RWPE1 (cell line): Measurements from ENCODE around the gene TRPM3.

Source experiments
- CTCF ChIA-PET: fragments of 350-600 bp; sonication (Branson Sonifier 250); formaldehyde crosslinking; extraction: SDS; loops from one replicate; lab custom pipeline; 2021; lab: Yijun Ruan, JAX
- POLR2A ChIA-PET: fragments of 400-600 bp; formaldehyde crosslinking; extraction: SDS; loops from one replicate; lab custom pipeline; 2020; ENCODE audit warnings: antibody characterized with exemption; ENCODE audit not compliant: low non-redundant PET; lab: Yijun Ruan, JAX
- DNase-seq: peaks from one replicate; pipeline ENCODE4 v3.0.0; 2012; ENCODE audit warnings: low spot score
- H3K27ac ChIP-seq: fragments of 450-650 bp; 2 replicates; pipeline ENCODE4 v1.5.1; 2017
- TF ChIP-seq, protein P1 (sequence below): fragments of 450-650 bp; conservative IDR thresholded peaks from 2 replicates; pipeline ENCODE4 v1.5.1; 2017; ENCODE audit warnings: low read depth, mild to moderate bottlenecking

Gene TRPM3

DNA sequence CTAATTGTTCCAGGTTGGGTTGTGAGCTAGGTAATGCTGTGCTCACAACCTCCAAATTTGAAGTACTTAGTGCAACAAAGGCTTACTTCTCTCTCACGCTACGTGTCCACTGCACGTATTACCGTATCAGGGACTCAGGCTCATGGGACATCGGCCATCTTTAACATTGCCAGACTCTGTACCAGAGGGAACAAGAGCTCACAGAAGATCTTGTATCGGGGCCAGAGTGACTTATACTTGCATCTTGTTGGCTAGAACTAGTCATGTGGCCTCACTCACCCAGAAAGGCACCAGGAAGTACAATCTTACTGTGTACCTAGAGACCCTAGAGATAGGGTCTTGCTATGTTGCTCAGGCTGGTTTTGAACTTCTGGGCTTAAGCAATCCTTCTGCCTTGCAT, 625.9 kb downstream of the TRPM3 start:
- H3K27ac ChIP-seq, result no peak overlapping the region
- ChIA-PET POLR2A (no interaction called here), CTCF (interaction anchor here (1.5 to 2.3 kb wide), 2 partner anchors 11 to 14 kb away, joined by 4 to 7 read pairs; no protein-coding TSS in a partner anchor)
- TF ChIP-seq, protein P1, sequence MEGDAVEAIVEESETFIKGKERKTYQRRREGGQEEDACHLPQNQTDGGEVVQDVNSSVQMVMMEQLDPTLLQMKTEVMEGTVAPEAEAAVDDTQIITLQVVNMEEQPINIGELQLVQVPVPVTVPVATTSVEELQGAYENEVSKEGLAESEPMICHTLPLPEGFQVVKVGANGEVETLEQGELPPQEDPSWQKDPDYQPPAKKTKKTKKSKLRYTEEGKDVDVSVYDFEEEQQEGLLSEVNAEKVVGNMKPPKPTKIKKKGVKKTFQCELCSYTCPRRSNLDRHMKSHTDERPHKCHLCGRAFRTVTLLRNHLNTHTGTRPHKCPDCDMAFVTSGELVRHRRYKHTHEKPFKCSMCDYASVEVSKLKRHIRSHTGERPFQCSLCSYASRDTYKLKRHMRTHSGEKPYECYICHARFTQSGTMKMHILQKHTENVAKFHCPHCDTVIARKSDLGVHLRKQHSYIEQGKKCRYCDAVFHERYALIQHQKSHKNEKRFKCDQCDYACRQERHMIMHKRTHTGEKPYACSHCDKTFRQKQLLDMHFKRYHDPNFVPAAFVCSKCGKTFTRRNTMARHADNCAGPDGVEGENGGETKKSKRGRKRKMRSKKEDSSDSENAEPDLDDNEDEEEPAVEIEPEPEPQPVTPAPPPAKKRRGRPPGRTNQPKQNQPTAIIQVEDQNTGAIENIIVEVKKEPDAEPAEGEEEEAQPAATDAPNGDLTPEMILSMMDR, result no peak
- DNase-seq, result no peak

DNA sequence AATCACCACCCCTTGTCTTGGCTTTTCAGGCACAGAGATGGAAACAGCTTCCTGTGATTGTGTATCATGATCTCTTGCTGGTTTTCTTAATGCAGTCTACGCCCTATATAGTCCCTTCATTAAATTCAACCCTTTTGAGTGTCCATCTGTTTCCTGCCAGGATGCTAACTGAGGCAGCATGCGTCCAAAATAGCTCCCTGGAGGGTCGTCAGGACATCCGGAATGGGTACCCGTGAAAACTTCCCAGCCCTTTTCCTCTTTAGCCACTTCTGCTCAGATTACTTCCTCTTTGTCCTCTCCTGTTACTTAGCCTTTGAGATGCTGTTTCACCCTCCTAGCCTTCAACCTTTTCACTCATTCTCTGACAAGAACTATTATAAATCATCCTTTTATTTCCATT, 627.2 kb downstream of the TRPM3 start:
- TF ChIP-seq, protein P1, result no peak
- no peak for DNase-seq
- POLR2A ChIA-PET, result interaction anchor here (0.6 kb wide), 1 partner anchor 1270 kb away, joined by 3 read pairs; no protein-coding TSS in a partner anchor
- no peak overlapping the region for H3K27ac ChIP-seq
- CTCF ChIA-PET, result interaction anchor here (2.3 kb wide), 1 partner anchor 10 kb away, joined by 7 read pairs; no protein-coding TSS in a partner anchor

DNA sequence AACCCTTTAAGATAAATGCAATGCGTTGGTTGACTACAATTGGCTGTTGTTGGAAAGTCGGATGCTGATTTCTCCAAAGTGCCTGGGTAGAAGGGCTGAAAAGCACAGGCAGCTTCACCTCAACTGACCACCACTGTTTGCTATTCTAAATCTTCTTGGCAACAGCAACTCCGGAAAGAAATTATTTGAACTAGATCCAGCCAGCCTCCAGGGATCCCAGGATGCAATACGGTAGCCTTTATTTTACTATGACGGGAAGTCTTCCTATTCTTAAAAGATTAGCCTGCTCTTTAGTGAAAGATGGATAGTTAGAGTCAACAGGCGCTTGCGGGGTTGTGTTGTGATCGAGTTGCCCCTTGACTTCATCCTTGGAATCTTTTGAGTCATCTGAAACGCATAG, 628.4 kb downstream of the TRPM3 start:
- no peak for DNase-seq
- no peak overlapping the region for H3K27ac ChIP-seq
- CTCF ChIA-PET, result no interaction called here
- TF ChIP-seq, protein P1, result no peak
- POLR2A ChIA-PET, result no interaction called here

DNA sequence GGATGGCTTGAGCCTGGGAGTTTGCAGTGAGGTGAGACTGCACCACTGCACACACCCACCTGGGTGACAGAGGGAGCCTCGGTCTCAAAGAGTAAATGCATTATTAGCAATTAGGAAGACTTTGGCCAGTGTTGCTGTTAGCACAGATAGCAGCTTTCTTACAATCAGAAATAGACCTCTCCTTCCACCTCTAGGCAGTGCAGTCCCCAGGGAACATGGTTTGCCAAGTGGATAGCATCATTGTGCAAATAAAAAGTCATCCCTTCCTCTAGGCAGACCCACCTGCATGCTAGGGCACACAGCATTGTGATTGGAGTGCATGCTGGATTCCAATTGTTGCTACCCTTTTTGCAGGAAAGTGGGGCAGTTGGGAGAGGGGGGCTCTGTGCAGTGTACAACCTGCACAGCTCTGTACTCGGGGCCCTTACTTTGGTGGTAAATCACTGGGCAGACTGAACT, 629.1 kb downstream of the TRPM3 start:
- DNase-seq, result no peak
- ChIA-PET POLR2A (no interaction called here), CTCF (interaction anchor here (0.6 kb wide), 1 partner anchor 109 kb away, joined by 5 read pairs; no protein-coding TSS in a partner anchor)
- H3K27ac ChIP-seq, result no peak overlapping the region
- TF ChIP-seq, protein P1, result no peak

DNA sequence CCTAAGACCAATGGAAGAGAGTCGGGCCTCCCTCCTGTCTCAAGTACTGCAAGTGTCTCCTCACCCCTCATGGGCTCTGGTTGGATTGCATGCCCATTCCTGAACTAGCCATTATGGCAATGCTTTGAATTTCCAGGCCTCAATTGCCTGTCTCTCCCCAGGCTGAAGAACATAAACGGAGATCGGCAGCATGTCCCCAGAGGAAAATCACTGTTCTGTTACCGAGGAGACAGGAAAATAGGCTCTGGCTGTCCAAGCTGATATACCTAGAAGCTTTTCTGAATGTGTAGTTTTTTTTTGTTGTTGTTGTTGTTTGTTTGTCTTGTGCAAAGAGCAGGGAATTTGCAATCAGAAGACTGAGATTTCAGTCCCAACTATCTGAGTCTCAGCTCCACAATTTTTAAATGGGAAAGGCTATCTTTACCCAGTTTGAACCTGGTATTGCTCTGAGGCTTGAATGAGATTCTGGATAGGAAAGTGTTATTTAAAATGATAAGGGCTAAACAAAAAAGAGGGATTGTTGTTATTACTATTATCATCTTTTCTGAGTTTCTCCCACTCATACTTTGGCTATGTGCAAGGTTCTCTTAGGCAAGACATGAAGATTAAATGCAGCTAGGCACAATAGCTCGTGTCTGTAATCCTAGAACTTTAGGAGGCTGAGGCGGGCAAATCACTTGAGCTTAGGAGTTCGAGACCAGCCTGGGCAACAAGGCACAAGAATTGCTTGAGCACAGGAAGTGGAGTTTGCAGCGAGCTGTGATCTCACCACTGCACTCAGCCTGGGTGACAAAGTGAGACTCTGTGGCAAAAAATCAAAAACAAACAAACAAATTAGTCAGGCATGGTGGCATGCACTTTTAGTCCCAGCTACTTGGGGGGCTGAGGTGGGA, 629.7 kb downstream of the TRPM3 start:
- CTCF ChIA-PET, result interaction anchor here (0.6 kb wide), 1 partner anchor 110 kb away, joined by 5 read pairs; no protein-coding TSS in a partner anchor

DNA sequence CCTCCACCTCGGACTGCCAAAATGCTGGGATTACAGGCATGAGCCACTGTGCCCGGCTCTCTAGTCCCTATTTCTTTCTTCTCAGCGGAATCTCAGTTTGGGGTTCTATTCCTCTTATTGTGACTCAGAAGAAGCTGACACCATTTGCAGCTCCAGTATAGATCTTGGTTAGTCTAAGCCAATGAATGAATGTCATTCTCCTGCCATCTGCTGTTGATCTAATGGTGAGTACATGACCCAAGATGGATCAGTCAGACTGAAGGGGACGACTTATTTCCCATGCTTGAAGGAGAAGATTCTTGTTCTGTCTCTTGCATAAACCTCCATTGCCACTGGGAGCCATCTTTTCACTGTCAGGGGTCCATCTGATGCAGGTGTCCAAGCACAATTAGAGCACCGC, 630.9 kb downstream of the TRPM3 start:
- no peak for DNase-seq
- H3K27ac ChIP-seq, result no peak overlapping the region
- TF ChIP-seq, protein P1, result no peak
- ChIA-PET CTCF (interaction anchor here (0.5 kb wide), 1 partner anchor 109 kb away, joined by 4 read pairs; no protein-coding TSS in a partner anchor), POLR2A (no interaction called here)

More for the DNA sequence above, 629.7 kb downstream of the TRPM3 start:
- no peak overlapping the region for H3K27ac ChIP-seq
- TF ChIP-seq, protein P1, result no peak
- DNase-seq, result no peak
- POLR2A ChIA-PET, result no interaction called here
